HG03139 (cell line): ENCODE measurements around the gene AGXT.

Experiments
- ATAC-seq: cut with Tn5 transposase; IDR thresholded peaks from one replicate; pipeline ENCODE4 v1.9.1; 2021; ENCODE audit not compliant: unreplicated experiment

Gene AGXT

DNA sequence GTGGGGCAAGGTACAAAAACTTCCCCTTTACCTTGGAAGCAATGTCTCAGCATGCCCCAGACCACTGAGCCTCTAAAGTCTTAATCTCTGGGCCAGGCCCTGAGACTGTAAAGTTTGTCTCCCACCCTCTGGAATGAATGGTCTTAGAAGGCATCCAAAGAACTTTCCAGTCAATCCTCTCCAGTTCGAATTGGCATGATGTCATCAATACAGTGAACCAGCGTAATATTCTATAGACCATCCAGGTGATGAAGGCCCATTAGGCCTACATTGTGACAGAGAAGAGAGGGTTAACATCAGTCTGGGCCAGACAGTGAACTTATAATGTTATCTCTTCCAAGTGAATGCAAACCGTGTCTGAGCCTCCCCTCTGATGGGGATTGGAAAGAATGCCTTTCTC, 16.1 kb downstream of the AGXT start:
- ATAC-seq: no peak

GRCh38 chr2:240885566-240885965, 16.9 kb downstream of the AGXT start:
- ATAC-seq: no peak

GRCh38 chr2:240886023-240886565, 17.5 kb downstream of the AGXT start:
- no peak for ATAC-seq

GRCh38 chr2:240886678-240887609, 18.3 kb downstream of the AGXT start:
- ATAC-seq: no peak

DNA sequence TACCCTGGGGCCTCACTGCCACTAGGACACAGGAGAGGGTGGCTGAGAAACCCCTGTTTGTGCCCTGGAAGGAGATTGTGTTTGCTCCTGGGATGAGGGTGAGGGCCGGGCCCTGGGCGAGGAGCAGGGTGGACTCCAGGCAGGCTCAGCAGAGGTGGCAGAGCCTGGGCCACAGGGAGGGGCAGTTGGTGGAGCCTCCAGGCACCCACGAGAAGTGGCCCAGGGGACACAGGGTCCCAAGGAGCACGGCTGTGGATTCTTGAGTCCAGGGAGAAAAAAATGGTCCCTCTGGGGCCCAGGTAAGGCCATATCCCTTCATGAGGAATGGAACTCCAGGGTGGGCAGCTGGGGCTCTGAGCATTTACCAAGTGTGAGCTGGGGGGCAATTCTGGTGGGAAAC, 19.0 kb downstream of the AGXT start:
- no peak for ATAC-seq

GRCh38 chr2:240888130-240888889, 19.7 kb downstream of the AGXT start:
- ATAC-seq: no peak

DNA sequence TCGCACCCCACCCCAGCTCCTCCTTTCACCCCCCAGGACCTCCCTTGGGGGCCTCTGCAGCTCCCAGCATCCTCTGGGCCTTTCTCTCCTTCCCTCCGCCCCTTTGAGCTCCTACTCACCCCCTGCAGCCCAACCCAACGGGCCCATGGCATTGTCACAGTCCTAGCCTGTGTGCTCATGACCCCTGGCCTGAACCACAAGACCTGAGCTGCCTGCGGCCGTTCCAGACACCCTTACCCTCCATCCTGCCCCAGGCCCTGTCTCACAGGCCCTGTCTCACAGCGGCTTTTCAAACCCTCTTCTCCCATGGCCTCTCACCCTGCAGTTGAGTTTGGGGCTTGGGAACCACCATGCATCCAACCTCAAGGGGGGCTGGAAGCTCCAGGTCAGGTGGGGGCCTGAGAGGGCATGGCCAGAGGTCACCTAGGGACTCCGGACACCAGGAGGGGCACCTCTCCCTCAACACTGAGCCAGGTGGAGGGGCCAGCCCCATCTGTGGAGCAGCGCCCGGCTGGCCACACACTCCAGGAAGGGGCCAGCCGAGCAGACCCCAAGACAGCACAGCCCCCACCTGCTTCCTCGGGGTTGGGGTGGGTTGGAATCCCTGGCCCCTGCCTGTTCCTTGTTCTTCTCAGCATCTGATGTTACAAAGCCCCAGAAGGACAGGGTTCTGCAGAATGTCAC, 20.4 kb downstream of the AGXT start:
- ATAC-seq: no peak

GRCh38 chr2:240889601-240890560, 21.3 kb downstream of the AGXT start:
- ATAC-seq: no peak

DNA sequence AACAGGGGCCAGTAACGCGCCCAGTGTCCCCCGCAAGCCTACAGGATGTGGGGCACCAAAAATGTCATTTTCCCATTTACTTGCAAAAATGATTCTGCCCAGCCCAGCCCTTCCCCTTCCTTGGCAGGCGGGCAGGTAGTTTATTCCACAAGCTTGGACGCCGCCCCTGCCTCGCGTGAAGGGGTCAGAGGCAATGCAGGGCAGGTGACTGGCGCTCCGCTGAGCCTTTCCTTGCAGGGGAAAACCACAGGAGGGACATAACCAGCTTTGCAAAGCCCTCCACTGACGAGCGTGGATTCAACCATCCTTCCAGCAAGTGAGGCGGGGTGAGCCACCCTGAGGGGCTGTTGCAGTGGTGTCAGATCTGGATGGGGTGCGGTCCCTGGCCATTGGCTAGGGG, 22.1 kb downstream of the AGXT start:
- ATAC-seq: no peak

DNA sequence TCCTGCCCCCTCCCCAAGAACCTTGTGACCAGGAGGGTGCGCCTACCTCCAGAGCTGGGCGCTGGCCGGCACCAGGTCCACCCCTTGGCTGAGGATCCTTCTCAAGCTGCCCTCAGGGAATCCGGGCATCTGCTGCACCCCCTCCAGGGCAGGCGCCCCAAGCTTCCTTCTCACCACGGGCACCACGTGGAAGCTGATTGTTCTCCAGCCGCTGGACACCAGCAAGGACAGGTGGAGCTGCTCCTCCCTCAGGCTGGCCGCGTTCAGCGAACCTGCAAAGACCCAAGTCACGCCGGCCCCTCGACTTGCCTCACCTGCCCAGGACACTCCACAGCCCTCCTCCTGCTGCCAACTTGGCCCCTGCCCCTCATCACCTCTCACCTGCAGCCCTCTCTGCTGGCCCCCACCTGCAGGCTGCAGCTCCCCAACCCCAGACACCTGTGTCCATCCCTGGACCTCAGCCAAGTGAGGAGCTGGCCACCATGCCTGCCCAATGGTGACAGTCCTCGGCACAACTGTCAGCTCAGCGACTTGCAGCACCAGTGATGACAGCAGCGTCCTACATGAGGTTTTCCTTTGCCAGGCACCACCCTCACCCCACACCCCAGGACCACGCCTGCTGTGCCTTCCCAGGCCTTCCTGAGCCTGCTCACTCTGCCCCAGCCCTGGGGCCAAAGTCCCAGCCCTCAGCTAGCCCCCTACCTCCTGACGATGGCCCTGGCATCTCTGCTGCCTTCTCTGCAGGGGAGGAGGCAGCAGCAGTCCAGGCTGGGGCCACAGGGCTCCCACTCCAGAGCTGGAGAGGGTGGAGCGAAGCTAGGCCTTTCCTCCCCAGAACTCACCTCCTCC, 23.1 kb downstream of the AGXT start:
- no peak for ATAC-seq

DNA sequence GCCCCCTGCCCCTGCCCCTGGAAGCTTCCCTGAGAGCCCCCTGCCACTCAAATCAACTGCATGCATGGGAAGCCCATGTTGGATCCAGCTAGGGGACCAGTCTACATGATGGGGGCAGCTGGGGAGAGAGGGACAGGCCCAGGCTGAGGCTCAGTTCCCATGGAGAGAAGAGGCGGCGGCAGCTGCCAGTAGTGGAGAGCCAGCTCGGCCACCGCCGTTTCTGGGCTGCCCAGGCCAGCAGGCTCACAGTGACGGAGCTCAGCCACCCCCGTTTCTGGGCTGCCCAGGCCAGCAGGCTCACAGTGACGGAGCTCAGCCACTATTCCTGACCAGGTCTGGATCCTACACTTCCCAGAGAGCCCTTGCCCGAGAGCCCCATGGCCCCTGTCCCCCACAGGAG, 23.7 kb downstream of the AGXT start:
- no peak for ATAC-seq

DNA sequence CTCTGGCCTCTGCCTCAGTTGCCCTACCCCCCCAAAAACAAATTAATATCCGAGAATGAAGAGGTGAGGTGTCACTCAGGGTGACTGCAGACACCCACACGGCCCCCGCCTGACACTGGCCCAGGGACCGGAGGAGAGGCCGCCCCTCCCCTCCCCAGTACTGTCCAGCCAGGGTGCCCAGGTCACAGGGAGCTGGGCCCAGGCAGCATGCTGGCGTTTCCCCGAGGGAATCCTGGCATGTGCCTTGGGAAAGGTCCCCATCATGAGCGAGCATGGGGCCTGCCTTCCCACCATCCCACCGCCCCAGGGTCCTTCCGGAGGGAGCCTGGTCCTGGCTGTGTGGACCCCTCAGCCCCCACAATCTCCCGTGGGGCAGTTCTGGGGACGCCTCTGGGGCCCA, 24.3 kb downstream of the AGXT start:
- ATAC-seq: no peak

GRCh38 chr2:240893363-240893844, 24.8 kb downstream of the AGXT start:
- no peak for ATAC-seq

- no peak for ATAC-seq
Observed at GRCh38 chr2:240894006-240894405, 25.4 kb downstream of the AGXT start.

DNA sequence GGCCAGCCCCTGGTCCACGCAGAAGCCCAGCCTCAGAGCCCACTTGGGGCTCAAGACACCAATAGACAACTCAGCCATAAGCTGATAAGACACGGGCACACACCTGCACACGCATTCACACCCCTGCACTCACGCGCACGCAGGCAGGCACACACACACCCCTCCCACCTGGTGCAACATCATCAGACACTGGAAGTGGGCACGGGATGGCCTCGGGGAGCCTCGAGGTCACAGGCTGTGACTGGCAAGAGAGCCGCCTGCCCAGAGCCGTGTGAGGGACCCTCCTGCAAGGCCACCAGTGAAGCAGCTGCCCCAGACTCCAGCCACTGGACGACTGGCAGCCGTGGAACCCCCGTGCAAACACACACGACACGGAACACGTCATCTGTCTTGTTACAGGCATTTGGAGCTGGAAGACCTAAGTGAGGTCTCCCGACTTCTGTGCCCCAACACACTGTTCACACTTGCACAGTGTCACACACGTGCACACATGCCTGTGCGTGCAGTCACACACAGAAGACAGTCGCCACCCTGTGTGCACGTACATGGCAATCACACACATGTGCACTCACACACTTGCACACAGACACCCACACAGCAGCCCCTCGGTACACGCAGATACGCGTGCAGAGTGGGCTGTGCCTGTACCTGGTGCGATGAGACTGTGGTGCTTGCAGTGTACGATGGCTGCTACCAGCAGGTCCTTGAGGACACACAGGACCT, 26.4 kb downstream of the AGXT start:
- no peak for ATAC-seq

- ATAC-seq: no peak
Observed at GRCh38 chr2:240895656-240896388, 27.2 kb downstream of the AGXT start, which contains the start of gene MAB21L4. TSS of gene MAB21L4 (minus strand) at chr2:240896156. CDS start at chr2:240895997, 159 bp downstream.

DNA sequence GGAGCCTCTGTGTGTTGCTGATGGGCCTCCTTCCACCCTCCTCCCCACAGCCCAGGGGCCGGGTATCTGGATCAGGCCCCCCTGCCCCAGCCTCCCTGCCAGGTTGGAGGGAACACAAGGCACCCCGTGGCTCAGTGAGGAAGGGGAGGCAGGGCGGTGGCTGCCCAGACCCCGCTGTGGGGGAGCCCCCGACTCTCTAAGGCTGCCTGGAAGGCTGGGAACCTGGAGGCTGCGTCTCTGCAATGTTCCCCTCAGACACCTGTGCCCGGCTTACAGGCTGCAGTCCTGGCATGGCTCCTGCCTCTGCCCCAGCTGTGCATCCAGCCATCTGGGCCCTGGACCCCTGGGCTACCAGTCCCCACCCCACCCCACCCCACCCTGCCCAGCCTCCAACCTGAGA, 27.8 kb downstream of the AGXT start:
- no peak for ATAC-seq
